Fibroblast of skin of abdomen (primary cell): Measurements from ENCODE around the gene SUV39H1. TPM values are rescaled to one million over a fixed set of nuclear protein-coding genes. Genes with fewer than 3 reads are reported as not detected.
A peak's percentile ranks its signal among the peaks of the same experiment; 100 is the strongest.
"Not testable (repeated sequence)": the region's sequence is repeated elsewhere in the genome, so short reads cannot be mapped to it uniquely, and the experiment has no call there.

Experiments used
- DNase-seq: peaks from one replicate; pipeline ENCODE4 v3.0.0-alpha.2; 2013
- polyA plus RNA-seq, 2 experiments: library from polyadenylated mRNA; unstranded; fragments of 120-200 nt; gene quantifications; one replicate each; pipeline ENCODE4 v1.2.1, GENCODE V29; 2013; ENCODE audit not compliant: insufficient read length in 2 of 2

SUV39H1 gene, protein sequence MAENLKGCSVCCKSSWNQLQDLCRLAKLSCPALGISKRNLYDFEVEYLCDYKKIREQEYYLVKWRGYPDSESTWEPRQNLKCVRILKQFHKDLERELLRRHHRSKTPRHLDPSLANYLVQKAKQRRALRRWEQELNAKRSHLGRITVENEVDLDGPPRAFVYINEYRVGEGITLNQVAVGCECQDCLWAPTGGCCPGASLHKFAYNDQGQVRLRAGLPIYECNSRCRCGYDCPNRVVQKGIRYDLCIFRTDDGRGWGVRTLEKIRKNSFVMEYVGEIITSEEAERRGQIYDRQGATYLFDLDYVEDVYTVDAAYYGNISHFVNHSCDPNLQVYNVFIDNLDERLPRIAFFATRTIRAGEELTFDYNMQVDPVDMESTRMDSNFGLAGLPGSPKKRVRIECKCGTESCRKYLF
- 6.3 TPM for polyA plus RNA-seq (2013, experiment 1 of 2; ENCODE audit: insufficient read length)
- polyA plus RNA-seq (2013, experiment 2 of 2; ENCODE audit: insufficient read length): 6.4 TPM

GRCh38 chrX:48696301-48696908 is at the start of gene SUV39H1:
SUV39H1 (plus strand) TSS chrX:48696734; CDS start chrX:48696785, 51 bp downstream.
- DNase-seq: peak; percentile 87

GRCh38 chrX:48648336-48648751 is 48.2 kb upstream of the SUV39H1 start:
- DNase-seq: peak; percentile 48

DNA sequence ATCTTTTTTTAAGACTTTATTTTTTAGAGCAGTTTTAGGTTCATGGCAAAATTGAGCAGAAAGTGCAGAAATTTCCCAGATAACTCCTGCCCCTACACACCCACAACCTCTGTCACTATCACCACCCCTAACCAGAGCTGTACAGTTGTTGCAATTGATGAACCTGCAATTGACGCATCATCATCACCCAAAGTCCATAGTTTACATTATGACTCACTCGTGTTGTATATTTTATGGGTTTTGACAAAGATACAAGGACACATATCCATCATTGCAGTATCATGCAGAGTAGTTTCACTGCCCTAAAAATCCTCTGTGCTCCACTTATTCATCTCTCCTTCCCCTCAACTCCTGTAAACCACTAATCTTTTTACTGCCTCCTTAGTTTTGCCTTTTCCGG is 47.4 kb upstream of the SUV39H1 start:
- DNase-seq: no peak

DNA sequence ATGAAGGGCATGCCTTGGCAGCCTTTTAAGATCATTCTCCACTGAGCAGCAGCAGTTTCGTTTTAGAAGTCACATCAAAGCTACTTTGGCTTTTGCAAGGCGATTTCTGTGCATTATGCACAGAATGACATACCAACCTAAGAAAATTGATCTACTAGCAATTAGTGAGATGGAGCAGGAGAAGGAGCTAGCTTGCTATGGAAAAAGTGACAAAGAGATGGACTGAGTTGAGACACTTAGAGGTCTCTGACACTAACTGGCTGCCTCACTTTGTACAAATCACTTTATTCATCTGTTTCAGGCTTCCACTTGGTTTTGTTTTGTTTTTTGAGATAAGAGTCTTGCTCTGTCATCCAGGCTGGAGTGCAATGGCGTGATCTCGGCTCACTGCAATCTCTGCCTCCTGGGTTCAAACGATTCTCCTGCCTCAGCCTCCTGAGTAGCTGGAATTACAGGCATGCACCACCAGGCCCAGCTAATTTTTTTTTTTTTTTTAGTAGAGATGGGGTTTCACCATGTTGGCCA is 44.4 kb upstream of the SUV39H1 start:
- not testable (repeated sequence) for DNase-seq

DNA sequence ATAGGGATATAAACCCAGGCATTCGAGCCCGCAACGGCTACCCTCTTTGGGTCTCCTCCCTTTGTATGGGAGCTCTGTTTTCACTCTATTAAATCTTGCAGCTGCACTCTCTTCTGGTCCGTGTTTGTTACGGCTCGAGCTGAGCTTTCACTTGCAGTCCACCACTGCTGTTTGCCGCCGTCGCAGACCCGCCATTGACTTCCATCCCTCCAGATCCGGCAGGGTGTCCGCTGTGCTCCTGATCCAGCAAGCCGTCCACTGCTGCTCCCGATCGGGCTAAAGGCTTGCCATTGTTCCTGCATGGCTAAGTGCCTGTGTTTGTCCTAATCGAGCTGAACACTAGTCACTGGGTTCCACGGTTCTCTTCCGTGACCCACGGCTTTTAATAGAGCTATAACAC is 41.8 kb upstream of the SUV39H1 start:
- not testable (repeated sequence) for DNase-seq

DNA sequence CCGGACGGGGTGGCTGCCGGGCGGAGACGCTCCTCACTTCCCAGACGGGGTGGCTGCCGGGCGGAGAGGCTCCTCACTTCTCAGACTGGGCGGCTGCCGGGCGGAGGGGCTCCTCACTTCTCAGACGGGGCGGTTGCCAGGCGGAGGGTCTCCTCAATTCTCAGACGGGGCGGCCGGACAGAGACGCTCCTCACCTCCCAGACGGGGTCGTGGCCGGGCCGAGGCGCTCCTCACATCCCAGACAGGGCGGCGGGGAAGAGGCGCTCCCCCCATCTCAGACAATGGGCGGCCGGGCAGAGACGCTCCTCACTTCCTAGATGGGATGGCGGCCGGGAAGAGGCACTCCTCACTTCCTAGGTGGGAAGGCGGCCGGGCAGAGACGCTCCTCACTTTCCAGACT is 36.8 kb upstream of the SUV39H1 start:
- not testable (repeated sequence) for DNase-seq

DNA sequence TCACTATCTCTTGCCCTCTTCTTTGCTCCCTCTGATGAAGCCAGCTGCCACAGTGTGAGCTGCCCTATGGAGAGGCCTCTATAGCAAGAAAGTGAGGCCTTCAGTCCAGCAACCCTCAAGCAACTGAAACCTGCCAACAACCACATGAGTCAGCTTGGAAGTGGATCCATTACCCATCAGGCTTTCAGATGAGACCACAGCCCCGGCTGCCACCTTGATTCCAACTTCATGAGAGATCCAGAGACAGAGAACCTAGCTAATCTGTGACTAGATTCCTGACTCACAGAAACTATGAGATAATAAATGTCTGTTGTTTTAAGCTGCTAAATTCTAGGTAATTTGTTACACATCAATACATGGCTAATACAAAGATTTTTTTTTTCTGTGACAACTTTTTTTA is 33.3 kb upstream of the SUV39H1 start:
- no peak for DNase-seq

- DNase-seq: no peak
These were observed 32.4 kb upstream of the SUV39H1 start for GRCh38 chrX:48664156-48664555.

- no peak for DNase-seq
These were observed 30.5 kb upstream of the SUV39H1 start for GRCh38 chrX:48665991-48666390.

DNA sequence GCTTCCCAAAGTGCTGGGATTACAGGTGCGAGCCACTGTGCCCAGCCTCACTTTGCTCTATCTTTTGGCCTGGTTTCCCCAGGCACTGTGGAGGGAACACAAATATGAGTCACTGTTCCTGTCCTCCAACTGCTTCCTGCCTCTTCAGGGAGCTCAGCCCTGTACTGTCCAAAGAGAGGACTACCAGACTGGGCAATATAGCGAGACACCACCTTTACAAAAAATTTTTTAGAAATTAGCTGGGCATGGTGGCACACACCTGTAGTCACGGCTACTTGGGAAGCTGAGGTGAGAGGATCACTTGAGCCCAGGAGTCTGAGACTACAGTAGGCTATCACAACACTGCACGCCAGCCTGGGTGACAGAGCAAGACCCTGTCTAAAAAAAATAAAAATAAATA is 29.9 kb upstream of the SUV39H1 start:
- no peak for DNase-seq

DNA sequence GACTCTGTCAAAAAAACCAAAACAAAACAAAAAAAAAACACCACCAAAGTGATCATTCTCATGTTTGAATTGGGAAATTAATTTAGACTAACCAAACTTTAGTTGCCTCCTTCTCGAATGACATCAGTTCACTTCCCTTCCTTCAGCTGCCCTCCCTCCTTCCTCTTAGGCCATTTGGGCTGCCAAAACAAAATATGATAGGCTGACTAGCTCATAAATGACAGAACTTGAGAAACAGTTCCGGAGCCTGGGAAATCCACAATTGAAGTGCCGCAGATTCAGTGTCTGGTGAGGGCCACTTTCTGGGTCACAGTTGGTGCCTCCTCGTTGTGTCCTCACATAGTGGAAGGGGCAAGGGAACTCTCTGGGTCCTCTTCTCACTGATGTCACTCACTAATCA is 29.0 kb upstream of the SUV39H1 start:
- no peak for DNase-seq

DNA sequence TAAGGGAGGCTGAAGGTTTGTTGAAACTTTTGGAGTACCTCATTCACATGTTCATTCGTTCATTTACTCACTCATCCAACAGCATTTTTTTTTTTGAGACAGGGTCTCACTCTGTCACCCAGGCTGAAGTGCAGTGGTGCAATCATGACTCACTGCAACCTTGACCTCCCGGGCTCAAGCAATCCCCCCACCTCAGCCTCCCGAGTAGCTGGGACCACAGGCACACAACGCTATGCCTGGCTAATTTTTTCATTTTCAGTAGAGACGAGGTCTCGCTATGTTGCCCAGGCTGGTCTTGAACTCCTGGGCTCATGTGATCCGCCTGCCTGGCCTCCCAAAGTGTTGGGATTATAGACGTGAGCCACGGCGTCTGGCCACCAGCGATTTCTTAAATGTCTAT is 28.3 kb upstream of the SUV39H1 start:
- not testable (repeated sequence) for DNase-seq

DNA sequence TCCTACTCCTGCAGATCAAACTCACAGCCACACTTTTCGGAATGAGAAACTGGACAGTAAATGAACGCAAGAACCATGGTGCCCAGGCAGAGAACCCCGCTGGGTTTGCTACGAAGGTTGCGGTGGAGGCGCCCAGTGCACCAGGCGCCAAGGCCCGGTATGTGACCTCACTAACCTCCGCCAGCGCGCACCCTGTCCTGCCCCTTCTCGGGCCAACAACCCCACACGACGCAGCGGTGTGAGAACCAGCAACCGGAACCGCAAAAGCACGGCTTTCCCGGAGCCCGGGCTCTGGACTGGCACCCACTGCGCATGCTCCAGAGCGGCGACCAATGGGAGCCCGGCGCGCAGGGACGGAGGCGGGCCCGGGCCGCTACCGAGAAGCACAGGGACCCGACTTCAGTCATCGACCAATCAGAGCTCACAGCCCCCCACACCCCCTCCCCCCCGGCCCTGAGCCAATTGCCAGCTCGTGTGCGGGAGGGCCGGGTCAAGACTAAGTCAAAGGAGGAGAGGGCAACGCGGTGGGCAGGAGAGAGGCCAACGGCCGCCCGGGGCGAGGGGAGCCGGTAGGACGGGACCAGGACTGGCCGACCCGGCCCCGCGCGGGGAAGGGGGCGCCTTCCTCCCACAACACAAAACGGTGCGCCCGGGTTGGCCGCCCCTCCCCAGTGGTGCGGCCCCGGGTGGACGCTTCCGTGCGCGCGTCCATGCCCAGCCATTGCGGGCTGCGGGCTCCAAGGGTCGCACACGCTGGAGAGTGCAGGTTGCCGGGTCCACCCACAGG is 20.2 kb upstream of the SUV39H1 start:
- peak; percentile 85 for DNase-seq

DNA sequence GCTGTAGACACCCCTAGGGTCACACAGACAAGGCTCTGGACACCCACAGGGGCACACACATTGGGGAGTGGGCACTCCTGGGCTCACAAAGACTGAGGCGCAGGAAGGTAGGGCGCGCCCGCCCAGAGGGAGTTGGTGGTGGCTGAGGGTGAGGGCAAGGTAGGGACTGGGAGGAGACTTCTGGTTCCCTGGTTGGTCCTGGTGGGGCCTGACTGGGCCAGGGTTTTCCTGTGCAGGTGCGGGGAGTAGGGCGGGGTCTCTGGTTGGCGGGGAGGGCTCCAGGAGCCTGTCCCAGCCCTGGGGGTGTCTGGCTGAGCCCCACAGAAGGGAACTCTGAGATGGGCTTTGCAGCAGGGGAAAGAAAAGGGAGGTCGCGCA is 19.7 kb upstream of the SUV39H1 start:
- no peak for DNase-seq

- no peak for DNase-seq
These were observed 19.0 kb upstream of the SUV39H1 start for GRCh38 chrX:48677516-48677915.

DNA sequence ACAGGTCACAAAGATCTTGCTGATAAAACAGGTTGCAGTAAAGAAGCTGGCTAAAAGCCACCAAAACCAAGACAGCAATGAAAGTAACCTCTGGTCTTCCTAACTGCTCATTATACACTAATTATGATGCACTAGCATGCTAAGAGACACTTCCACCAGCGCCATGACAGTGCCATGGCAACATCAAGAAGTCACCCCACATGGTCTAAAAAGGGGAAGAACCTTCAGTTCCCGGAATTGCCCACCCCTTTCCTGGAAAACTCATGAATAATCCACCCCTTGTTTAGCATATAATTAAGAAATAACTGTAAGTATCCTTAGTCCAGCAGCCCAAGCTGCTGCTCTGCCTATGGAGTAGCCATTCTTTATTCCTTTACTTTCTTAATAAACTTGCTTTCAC is 16.1 kb upstream of the SUV39H1 start:
- not testable (repeated sequence) for DNase-seq

DNA sequence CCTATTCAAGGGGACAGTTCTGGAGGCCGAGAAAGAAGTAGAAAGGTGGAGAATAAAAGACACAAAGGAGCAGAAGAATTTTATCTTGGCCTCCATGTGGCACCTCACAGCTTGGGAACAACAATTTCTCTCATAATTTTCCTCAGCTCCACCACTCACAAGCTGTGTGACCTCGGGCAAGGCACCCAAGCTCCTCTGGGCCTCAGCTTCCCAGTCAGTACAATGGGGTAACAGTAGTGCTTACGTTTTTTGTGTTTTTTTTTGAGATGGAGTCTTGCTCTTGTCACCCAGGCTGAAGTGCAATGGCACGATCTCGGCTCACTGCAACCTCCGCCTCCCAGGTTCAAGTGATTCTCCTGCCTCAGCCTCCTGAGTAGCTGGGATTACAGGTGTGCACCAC is 15.6 kb upstream of the SUV39H1 start:
- not testable (repeated sequence) for DNase-seq

GRCh38 chrX:48681539-48682183 is 14.9 kb upstream of the SUV39H1 start:
- DNase-seq: no peak

- DNase-seq: not testable (repeated sequence)
These were observed 13.7 kb upstream of the SUV39H1 start for GRCh38 chrX:48682795-48683194.

- DNase-seq: no peak
These were observed 13.0 kb upstream of the SUV39H1 start, which contains the start of gene WAS for GRCh38 chrX:48683411-48683982. WAS (plus strand) TSS chrX:48683799; CDS start chrX:48683854, 55 bp downstream.

DNA sequence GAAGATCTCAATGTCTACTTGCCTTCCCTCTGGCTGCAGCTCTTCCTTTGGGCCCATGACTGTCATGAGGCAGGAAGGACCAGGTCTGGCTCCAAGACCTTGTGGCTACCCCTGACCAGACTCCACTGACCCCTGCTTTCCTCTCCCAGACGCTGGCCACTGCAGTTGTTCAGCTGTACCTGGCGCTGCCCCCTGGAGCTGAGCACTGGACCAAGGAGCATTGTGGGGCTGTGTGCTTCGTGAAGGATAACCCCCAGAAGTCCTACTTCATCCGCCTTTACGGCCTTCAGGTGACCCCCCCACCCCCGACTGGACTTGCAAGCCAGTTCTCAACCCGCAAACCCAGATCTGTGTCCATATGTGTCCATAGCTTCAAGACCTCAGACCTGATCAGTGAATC is 12.4 kb upstream of the SUV39H1 start:
- no peak for DNase-seq

- no peak for DNase-seq
These were observed 11.1 kb upstream of the SUV39H1 start for GRCh38 chrX:48685416-48685815.
